SK-N-SH (cell line): Measurements from ENCODE around the gene PXYLP1. TPM values are rescaled to one million over a fixed set of nuclear protein-coding genes. Genes with fewer than 3 reads are reported as not detected.

Source experiments
- polyA plus RNA-seq, 3 experiments: library from polyadenylated mRNA; depleted of rRNA; stranded (reverse); fragments of >200 nt; gene quantifications; 2 replicates each; pipeline ENCODE4 v1.2.3, GENCODE V29; 2012

PXYLP1 gene
- polyA plus RNA-seq, 1 of the 3 experiments (the other 2 are of a cell fraction), result 8.6 TPM

Other genes with a start within 250 kb of the PXYLP1 start
- gene SPSB4, start 180.5 kb upstream of the PXYLP1 start, polyA plus RNA-seq (2012; rRNA removed), result 0.10 and 0.21 TPM in 2 replicates
- 10.1 and 11.3 TPM in 2 replicates for gene ZBTB38, start 136.7 kb downstream of the PXYLP1 start, polyA plus RNA-seq (2012; rRNA removed)